DMS53 (cell line): ENCODE data around the gene ARPC5L.

Experiments used
- DNase-seq: peaks from one replicate; lab custom pipeline; 2025; lab: John Stamatoyannopoulos, UW

The ARPC5L gene

DNA sequence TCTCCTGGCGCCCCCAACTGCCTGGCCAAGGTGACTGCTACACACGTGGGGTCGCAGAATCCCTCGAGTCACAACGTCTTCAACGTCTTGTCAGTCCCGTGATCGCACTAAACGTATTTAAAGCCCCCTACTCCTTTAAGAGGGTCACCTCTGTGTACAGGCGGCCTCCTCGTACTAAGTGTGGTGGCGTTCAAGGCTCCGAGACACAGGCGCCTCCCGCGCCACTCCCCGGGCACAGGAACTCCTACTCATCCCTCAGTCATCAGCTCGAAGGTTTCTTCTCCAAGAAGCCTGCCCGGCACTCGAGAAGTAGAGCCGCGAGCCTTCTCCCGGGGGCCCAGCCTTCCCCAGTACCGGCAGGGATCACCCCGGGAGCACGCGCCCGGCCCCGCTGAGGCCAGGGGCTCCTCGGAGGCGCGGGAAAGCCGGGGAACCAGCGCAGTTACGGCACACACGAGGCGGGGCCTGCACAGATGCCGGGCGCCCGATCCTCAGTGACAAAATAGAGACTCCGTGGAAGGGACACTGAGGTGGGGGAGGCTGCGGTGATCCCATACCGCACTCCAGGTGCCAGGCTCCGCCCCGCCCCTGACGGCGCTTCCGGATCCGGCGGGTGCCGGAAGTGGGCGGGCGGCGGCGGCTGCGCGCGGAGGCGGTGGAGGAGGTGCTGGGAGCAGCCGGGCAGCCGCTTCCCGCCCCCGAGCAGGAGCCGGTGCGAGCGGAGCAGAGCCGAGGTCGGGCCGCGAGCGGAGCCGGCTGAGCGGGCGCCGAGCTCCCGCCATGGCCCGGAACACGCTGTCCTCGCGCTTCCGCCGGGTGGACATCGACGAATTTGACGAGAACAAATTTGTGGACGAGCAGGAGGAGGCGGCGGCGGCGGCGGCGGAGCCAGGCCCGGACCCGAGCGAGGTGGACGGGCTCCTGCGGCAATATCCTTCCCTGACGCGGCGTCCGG is 6.9 kb downstream of the ARPC5L start:
- peak; percentile 96 for DNase-seq

GRCh38 chr9:124869466-124869985 is 7.6 kb downstream of the ARPC5L start:
- DNase-seq, result peak; percentile 68

DNA sequence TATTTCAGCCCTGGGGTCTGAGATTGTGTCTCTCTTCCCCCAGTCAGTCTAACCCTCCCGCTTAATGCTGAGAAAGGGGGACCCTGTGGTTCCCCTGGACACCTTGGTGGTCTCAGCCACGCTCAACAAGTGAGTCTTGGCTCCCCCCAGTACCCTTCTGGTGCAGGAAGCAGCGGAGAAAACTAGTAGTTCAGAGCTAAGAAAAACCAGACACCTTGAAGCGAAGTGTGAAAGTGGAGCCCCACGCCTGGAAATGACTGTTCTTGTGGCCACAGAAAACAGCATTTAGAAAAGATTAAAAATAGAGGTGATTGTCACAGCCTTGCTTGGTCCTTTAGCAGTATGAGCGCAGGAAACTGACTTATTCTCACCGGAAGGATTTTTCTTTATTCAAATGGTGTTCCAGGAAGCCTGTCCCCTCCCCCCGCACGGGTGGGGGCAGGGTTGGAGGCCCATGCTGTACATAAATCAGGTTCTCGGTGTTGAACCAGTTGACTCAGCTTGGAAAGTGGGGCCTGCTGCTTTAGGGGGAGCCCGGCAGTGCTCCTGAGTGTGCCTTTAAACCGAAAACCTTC is 8.1 kb downstream of the ARPC5L start:
- DNase-seq, result peak; percentile 57

DNA sequence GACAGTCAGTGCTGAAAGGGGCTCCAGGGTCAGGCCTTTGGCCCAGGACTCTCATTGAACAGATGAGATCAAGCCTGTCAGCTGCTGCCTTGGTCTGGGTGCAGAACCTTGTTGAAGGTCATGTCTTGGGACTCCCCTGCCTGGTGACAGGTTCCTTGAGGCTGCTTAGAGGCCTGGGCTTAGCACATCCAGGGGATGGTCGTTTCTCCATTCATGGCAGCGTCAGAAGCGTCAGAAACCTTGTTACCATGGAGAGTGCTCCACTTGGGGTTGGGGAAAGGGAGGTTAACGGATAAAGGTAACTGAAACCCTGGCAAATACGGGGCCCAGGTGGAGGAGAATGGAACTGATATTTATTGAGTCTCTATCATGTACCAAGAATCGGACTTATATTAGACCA is 8.8 kb downstream of the ARPC5L start:
- DNase-seq, result no peak

- DNase-seq, result no peak
These were observed 9.2 kb downstream of the ARPC5L start for GRCh38 chr9:124871156-124871561.

- DNase-seq, result no peak
These were observed 11.7 kb downstream of the ARPC5L start for GRCh38 chr9:124873664-124874063.

DNA sequence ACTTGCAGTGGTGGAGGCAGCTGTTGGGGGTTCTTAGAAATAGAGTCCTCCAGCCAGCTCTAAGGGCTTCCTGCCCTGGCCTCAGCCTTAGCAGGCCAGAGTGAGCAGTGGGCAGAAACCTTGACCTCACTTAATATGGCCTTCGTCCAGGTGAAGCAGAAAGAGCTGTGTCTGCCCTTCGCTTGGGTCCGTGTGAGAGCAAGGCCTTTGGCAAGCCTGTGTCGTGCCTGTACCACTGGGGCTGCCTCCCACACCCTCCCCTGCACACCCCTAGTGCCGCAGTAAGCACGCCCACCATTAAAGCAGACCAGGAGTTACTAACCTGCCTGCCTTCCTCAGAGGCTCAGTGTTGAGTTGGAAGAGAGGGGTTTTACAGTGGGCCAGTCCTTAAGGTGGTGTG is 13.6 kb downstream of the ARPC5L start:
- no peak for DNase-seq

GRCh38 chr9:124877021-124877782 is 15.3 kb downstream of the ARPC5L start:
- peak; percentile 50 for DNase-seq

GRCh38 chr9:124878021-124878420 is 16.1 kb downstream of the ARPC5L start:
- DNase-seq, result no peak

- DNase-seq, result no peak
These were observed 16.6 kb downstream of the ARPC5L start for GRCh38 chr9:124878518-124878917.

GRCh38 chr9:124879226-124879625 is 17.3 kb downstream of the ARPC5L start:
- DNase-seq, result no peak

GRCh38 chr9:124880501-124880900 is 18.6 kb downstream of the ARPC5L start:
- DNase-seq, result no peak

- DNase-seq, result no peak
These were observed 19.3 kb downstream of the ARPC5L start for GRCh38 chr9:124881138-124881743.

- no peak for DNase-seq
These were observed 20.3 kb downstream of the ARPC5L start for GRCh38 chr9:124882231-124882630.

DNA sequence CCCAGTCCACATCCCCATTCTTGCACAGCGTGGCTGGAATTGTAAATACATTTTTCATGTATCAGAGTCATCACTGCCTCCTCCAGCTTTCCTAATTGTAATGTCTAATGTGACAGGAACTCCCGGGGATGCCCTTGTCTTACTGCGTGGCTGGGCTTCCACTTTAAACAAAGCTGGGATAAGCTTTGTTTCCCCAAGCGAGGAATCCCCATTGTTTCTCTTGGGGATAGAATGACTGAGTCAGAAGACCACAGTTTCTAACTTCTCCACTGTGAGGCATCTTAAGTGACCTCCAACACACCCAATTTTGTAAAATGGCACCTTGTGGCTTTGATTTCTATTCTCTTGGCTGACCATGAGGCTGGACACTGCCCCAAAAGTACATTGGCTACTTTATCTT is 22.4 kb downstream of the ARPC5L start:
- no peak for DNase-seq

DNA sequence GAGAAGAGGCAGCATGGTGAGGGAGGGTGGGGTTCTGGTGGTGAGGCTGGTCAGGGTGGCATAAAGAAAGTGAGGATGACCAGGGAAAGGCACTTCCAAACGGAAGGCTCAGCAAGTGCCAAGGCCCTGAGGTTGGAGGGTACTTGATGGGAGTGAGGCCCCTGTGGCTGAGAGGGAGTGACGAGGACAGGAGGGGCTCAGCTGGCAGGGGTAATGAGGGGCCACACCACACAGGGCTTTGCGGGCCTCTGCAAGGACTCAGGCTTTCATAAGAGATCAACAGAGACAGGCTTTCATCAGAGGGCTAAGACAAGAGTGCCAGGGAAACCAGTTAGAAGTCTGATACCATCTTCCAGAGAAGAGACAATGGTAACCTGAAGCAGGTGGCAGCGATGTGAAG is 23.6 kb downstream of the ARPC5L start:
- no peak for DNase-seq

GRCh38 chr9:124886461-124886860 is 24.5 kb downstream of the ARPC5L start:
- DNase-seq, result no peak

DNA sequence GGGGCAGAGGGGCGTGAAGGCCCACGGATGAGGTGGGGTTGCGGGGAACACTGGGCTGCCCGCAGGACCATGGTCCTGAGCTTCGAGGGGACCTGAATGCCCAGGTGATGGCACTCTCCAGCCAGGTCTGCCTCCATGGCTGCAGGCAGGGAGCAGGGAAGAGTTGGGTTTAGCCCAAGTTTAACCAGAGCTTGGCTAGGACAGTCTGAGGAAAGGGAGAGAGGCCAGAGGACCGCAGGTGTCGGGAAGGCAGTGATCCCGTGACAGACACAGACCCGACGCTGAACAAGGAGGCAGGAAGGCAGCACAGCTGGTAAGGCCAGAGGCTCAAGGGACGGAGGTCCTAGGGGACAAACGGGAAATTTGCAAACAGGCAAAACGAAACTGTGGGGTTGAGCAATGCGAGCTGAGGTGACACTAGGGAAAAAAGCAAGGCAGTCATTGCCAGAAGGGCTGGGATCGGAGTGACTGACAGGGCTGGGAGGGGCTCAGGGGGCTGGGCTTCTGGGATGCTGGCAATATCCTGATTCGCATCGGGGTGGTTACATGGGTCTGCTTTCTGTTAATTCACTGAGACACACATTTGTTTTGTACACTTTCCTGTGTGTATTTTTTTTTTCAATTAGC is 25.0 kb downstream of the ARPC5L start:
- DNase-seq, result no peak

- no peak for DNase-seq
These were observed 25.9 kb downstream of the ARPC5L start for GRCh38 chr9:124887832-124888231.

GRCh38 chr9:124889006-124889405 is 27.1 kb downstream of the ARPC5L start:
- no peak for DNase-seq

- DNase-seq, result no peak
These were observed 28.2 kb downstream of the ARPC5L start for GRCh38 chr9:124890179-124890578.
